GM12873 (cell line): ENCODE measurements around the gene ROR1.

ENCODE experiments used
- CTCF ChIP-seq: IDR thresholded peaks from 2 replicates; pipeline ENCODE4 v1.5.1; 2012; ENCODE audit warnings: low read depth, mild to moderate bottlenecking, moderate library complexity, low read length, control low read depth; ENCODE audit not compliant: insufficient read depth; ENCODE audit errors: missing control alignments

Gene ROR1

DNA sequence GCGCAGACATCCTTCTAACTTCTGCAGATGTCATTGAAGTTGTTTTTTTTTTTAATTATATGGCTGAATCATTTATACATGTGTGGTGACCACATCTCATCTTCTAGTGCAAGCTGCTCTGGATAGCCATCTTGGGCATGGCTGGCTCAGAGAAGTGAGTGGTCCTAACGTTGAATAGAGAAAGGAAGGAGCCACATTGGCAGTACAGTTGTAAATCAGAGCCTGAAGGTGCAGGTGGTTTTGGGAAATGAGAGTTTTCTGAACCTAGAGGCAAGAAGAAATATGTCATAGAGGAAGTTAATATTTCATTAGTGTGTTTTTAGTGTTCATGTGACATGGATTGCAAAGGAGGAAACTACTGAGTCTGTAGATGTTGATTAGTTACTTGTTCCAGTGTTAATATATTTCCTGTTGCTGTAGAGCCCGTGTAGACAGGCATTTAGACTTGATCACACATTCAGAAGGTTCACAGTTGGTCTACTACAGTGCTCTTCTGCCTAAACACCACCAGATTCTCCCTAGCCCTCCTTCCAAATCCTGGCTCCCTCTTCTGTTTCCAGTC lies 163.7 kb downstream of the ROR1 start:
- TF ChIP-seq CTCF, result no peak

- TF ChIP-seq CTCF, result no peak
Observed at GRCh38 chr1:63940440-63940839, 166.6 kb downstream of the ROR1 start.

DNA sequence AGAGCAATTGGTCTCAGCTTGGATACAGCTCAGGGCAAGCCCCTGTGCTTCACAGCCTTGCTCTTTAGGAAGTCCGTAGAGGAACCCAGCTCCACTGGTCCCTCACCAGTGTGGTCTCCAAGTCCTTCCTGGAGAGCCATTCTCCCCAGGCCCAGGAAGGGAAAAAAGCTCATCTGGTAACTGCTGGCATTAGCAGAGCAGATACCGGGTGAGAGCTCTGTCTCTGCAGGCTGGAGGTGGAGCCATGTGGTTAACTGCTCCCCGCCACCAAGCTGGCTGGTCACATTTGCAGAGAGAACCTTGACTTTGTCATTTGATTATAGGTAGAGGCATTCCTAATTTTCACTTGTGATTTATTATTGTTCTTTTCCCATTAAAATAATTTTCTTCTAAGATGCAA lies 169.6 kb downstream of the ROR1 start:
- TF ChIP-seq CTCF, result no peak

DNA sequence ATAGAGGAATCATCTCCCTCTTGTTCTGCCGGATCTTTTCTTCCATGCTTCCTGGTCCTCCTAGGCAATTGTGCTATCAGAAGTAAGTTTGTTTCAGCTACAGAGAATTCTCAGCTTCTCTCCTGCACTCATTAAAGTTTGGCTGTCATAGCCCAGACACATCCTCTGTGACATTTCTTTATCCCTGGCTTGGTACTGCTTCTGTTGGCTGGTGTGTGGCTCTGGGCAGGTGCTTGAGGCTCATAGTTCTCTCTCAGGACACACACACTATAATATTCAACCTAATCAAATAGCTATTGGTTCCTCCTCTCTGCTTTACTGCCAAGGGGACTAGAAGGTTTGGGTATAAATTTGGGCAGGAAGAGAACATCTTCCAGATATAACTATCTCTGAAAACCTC lies 172.1 kb downstream of the ROR1 start:
- no peak for TF ChIP-seq CTCF

DNA sequence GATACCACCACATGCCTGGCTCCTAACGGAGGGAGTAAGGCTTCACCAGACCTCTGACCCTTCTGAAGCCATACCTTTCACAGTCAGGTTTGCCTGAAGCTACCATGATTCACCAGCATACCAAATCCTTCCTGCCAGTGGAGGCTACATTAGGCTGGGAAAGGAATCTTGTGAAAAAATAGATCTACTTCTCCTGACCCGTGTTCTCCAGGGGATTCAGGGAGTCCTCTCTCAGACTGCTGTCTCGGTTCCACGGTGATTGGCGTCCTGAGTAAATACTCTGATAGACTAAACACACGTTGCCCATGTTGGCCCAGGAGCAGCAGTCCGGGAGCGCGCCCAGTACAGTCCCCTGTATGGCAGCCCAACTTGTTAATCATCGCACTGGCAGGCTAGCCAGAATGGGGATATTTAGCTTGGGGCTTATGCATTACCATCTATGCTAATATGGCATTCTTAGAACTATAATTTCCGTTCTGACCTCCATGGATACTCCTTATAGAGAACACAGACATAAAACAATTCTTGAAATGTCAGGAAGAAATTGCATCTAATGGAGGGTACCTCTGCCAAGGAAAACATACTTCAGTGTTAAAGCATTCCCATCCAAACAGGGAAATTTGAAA lies 173.2 kb downstream of the ROR1 start:
- no peak for TF ChIP-seq CTCF

DNA sequence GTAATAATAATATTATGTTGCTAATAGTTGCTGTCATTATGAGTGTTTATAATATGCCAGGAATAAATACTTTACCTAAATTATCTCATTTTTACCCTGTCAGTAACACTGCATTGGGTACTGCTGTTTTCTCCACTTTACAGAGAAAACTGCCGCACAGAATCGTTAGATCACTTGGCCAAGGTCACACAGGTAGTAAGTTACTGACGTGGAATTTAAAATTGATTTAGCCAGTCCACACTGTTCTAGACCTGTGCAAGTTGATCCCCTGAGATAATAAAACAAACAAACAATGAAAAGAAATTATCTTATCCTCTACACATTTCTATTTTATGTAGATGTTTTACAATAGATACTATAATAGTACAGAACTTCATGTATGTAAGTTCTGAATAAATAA lies 174.1 kb downstream of the ROR1 start:
- no peak for TF ChIP-seq CTCF

- no peak for TF ChIP-seq CTCF
Observed at GRCh38 chr1:63950023-63950422, 176.2 kb downstream of the ROR1 start.
